ENCODE data around the gene KCNQ5. TPM values are rescaled to one million over a fixed set of nuclear protein-coding genes. Genes with fewer than 3 reads are reported as not detected.

Gene KCNQ5
- total RNA-seq, 4 donors from 2014 or later: 0.52 to 0.97 (median 0.59) TPM

DNA sequence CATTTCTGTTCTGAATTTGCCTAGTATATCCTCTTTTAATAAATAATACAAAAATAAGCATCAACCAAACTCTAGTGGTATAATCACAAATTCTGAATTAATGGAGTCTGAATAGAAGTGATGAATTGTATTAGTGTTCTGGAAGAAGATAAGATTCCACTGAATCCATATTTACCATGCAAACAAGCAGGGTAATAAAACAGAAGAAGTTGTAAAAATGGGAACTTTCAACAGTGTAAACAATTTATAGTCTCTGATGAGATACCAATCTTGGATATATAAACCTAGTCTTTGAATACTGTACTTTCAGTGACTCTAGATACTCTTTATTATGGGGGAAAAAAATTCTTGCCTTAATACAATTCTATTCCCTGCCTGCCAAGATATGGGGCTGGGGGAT, 405.8 kb downstream of the KCNQ5 start:
- intact Hi-C loops (cut with DNase I; ENCODE audit: low total_unique reads): no loop called here
- no peak for TF ChIP-seq CTCF (IDR thresholded peaks at IDR 0.05)
- TF ChIP-seq POLR2A (IDR thresholded peaks at IDR 0.05): no peak
- no peak overlapping the region for H3K4me3 ChIP-seq (ENCODE audit: low read depth, poor library complexity, severe bottlenecking)
- DNase-seq (ENCODE audit: low spot score in 2 of 2): no peak

- H3K4me3 ChIP-seq (ENCODE audit: low read depth, poor library complexity, severe bottlenecking): no peak overlapping the region
- TF ChIP-seq CTCF (IDR thresholded peaks at IDR 0.05) (no peak), POLR2A (IDR thresholded peaks at IDR 0.05) (no peak)
- 40 to 42% methylated on average over 8 of the region's 8 CpGs for WGBS, 2 donors
- no peak for DNase-seq (ENCODE audit: low spot score in 2 of 2)
- intact Hi-C loops (cut with DNase I; ENCODE audit: low total_unique reads): no loop called here
These were observed 406.4 kb downstream of the KCNQ5 start for GRCh38 chr6:73028124-73028766.

- TF ChIP-seq POLR2A (IDR thresholded peaks at IDR 0.05) (no peak), CTCF (IDR thresholded peaks at IDR 0.05) (no peak)
- no peak for DNase-seq (ENCODE audit: low spot score in 2 of 2)
- H3K4me3 ChIP-seq (ENCODE audit: low read depth, poor library complexity, severe bottlenecking): no peak overlapping the region
- intact Hi-C loops (cut with DNase I; ENCODE audit: low total_unique reads): no loop called here
- WGBS, 2 donors: 60 to 76% methylated on average over 2 of the region's 2 CpGs
These were observed 407.1 kb downstream of the KCNQ5 start for GRCh38 chr6:73028893-73029450.

GRCh38 chr6:73030257-73030656, 408.4 kb downstream of the KCNQ5 start:
- no peak for TF ChIP-seq POLR2A (IDR thresholded peaks at IDR 0.05)
- no peak for TF ChIP-seq CTCF (IDR thresholded peaks at IDR 0.05)
- no peak for DNase-seq (ENCODE audit: low spot score in 2 of 2)
- intact Hi-C loops (cut with DNase I; ENCODE audit: low total_unique reads): no loop called here
- no peak overlapping the region for H3K4me3 ChIP-seq (ENCODE audit: low read depth, poor library complexity, severe bottlenecking)

DNA sequence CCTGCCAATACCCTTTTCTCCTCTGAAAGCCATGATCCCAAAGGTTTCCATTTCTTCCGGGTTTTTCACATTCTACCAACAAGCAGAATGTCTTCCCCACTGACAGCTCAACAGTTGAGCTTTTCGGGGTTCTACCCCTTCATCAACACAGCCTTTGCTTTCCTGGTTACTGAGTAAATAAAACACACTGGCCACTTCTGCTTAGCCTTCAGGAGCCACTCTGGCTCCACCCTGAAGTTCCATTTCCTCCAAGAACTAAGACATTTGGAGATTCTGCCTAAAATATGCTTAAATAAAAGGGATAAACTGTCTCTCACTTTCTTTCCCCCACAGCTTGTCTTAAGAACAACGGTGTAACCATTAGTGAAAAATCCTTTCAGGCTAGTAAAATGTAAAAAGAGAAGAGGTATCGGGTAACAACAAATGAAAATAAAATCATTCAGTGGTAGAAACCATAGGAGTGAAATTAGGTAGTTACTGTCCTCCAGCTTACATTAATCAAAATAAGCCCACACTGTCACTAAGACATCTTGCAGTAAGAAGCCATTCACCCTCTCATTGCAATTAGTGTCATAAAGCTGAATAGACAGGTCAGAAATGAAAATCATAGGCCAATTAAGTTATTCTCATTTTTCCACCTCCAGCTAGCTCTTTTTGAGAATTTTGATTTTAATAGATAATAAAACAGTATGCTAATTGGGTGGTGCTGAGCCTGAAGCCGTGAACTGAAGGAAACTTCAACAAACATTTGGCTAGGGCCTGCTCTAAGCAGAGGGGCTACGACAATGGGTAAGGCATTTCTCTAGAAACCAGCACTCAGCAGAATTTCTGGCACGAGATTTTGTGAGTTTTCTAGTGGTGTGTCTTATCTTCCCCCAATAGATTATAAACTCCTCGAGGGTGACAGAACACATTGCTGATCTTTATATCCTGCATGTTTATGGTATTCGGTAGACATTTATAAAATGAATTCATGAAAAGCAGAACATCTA, 409.2 kb downstream of the KCNQ5 start:
- 69 to 77% methylated on average over 9 of the region's 9 CpGs for WGBS, 2 donors
- intact Hi-C loops (cut with DNase I; ENCODE audit: low total_unique reads): no loop called here
- TF ChIP-seq CTCF (IDR thresholded peaks at IDR 0.05) (no peak), POLR2A (IDR thresholded peaks at IDR 0.05) (no peak)
- no peak for DNase-seq (ENCODE audit: low spot score in 2 of 2)
- no peak overlapping the region for H3K4me3 ChIP-seq (ENCODE audit: low read depth, poor library complexity, severe bottlenecking)
